NOMO-1 treated with dmso at 0.1 percent for 144 hours (cell line): ENCODE measurements around the gene KRTAP27-1.

Experiments used
- DNase-seq: peaks from one replicate; lab custom pipeline; 2025; ENCODE audit not compliant: unreplicated experiment; lab: John Stamatoyannopoulos, UW

Gene KRTAP27-1

DNA sequence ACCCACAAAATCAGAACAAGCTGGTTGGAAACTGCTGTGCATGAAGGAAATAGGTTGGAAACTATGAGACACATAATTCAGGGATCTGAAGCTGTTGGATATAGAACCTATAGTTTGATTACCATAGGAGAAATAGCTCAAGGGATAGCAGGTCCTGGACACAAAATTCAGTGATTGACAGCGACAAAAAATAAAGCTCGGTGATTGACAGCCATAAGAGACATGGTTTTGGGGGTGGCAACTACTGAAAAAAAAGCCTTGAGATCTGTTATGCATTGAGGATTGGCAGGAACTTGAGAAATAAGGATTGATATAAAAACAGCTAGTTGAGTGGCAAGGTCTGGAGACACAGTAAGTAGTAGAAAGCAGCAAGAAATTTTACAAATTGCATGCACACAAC, 48.3 kb downstream of the KRTAP27-1 start, which contains the start of gene KRTAP25-1:
TSS of gene KRTAP25-1 (minus strand) at position 300 of the 400 bp plus-strand sequence. CDS start at position 276, 24 bp downstream.
- no peak for DNase-seq
